ENCODE measurements around the gene ZNHIT3.

Gene ZNHIT3

DNA sequence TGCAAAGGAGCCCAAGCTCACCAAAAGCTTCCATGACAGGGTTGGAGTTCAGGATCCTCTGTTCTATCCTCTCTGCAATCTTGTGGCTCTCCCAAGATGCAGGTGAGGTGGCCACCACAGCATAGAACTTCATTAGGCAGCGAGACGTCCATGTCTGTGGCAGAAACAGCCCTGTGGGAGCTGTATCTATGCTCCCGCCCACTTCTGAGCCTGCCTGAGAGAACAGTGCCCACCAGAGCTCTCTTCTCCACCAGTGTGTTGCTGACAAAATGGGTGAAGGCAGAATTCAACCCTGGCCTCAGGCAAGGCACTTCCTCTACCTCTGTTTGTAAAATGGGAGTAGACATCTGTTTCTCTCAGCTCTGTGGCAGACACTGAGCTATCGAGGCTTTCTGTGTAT, 29.4 kb downstream of the ZNHIT3 start:
- no peak for DNase-seq

DNA sequence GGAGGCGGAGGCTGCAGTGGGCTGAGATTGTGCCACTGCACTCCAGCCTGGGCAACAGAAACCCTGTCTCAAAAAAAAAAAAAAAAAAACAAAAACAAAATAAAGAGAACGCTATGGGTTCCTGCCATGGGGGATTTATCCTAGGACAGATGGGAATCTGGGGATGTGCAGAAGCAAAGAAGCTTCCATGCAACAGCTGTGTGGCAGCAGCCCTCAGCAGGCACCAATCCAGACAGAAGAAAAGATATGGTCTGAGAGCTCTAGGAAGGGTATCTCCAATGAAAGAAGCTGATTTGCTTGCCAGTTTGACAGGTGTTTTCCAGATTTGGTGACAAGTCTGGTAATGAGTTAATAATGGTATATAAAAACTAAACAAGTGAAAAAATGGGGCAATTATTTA, 36.6 kb downstream of the ZNHIT3 start:
- no peak for DNase-seq

DNA sequence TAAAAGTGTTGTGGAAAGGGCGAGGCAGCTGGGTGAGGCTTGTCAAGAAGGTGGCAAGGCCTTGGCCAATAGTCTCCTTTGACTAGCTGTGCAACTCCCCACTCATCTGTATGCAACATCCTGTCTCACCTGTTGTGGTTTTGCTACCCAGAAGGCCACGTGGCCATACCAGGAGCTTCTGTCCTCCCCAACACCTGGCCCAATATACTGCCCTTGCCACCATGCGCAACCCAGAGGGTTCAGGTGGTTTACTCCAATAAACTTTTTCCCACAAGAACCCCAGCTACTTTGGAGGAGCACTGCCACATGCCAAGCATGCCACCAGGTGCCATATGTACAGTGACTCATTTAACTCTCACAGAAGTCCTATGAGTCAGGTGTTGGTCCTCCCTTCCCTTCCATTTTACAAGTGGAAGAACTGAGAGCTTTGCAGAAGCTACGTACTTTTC, 38.0 kb downstream of the ZNHIT3 start:
- DNase-seq: no peak

DNA sequence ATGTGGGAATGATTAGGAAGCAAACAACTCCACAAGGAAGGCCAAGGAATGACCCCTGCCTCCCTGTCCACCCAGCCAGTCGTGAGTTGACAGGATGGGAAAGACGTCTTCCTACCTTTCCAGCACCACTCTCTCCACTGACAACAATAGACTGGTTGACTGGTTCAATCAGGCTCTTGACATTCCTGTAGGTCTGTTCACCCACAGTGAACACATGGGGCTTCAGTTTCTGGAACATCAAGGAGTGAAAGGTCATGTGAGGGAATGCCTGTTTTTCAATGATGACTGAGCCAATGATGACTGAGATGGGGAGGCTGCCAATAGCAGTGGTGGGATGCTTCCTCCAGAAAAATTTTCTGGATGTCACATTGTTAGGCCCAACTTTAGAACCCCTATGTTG, 38.6 kb downstream of the ZNHIT3 start:
- no peak for DNase-seq

DNA sequence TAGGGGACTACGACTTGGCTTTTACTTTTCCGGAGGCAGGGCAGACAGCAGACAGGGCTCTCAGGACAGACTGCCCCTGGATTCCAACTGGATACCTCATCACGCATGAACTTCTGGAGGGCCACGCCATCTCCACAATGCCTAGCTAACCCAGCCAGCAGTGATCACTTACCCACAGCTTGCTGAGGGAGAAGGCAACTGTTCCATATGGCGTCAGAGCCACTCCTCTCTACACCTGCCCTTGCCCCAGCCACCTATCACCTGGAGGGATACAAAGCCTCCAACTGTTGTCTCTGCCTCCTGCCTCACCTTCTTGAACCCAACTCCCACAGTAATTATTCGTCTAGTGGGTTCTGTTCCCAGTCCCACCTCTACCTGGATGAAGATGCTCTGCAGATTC, 39.4 kb downstream of the ZNHIT3 start:
- no peak for DNase-seq

DNA sequence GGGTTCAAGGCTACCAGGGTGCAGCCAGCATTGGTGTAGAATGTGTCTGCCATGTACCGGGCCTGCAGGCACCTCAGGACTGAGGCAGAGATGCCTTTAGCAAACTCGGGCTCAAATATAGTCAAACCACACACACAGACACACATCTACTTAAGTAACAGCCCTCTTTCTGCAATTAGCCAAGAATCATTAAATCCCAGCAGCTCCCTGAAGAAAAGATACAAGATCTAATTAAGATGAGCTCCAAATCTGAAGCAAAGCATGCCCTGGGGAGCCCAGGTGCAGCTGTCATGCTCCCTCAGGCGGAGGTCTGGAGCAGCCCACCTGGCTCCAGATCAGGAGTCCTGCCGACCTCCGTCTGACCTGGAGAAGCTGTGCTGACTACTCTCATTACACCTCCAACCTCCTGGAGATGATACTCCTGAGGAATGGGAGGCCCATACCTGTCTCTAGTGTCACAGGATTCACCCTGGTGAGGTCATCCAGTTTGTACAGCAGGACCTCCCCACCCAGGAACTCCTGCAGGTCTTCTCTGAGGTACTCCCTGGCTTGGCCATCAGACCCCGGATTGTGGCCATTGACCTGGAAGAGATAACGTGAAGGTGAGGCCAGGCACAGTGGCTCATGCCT, 41.3 kb downstream of the ZNHIT3 start:
- no peak for DNase-seq

DNA sequence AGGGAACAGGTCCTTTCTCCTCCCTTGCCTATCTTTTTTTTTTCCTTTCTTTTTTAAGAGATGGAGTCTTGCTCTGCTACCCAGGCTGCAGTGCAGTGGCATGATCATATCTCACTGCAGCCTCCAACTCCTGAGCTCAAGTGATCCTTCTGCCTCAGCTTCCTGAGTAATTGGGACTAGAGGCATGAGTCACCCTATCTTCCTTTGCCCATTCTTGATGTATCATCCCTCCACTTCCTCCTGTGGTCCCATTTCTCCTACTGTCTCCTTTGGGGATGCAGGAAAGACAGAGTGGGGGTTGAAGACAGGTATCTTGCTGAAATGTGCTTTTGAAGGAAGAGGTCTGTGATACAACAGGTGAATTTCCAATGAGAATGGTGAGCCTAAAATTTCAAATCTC, 42.6 kb downstream of the ZNHIT3 start:
- DNase-seq: no peak

DNA sequence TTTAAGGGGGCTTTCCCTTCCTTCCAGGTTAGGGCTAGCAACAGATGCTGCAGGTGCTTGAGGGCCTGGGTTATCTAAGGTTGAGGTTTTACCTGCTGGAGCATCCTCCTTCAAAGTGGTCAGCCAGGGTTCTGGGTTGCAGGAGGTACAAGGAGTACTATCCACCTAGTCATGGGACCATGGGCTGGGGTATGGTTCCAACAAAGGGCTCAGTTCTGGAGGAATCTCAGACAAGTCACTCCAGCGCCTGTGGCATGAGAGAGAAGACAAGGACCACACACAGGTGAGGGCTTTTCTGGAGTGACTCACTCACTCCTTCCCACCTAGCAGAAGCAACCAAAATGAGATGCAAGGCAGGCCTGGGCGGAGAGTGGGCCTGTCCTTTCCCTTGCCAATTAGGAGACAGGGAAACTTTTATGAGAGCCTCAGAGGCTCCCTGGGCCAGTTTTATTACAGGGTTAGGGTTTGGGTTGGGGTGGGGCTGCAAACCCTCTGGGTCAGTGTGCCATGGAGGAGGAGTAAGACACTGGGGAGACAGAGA, 46.0 kb downstream of the ZNHIT3 start:
- DNase-seq: no peak

DNA sequence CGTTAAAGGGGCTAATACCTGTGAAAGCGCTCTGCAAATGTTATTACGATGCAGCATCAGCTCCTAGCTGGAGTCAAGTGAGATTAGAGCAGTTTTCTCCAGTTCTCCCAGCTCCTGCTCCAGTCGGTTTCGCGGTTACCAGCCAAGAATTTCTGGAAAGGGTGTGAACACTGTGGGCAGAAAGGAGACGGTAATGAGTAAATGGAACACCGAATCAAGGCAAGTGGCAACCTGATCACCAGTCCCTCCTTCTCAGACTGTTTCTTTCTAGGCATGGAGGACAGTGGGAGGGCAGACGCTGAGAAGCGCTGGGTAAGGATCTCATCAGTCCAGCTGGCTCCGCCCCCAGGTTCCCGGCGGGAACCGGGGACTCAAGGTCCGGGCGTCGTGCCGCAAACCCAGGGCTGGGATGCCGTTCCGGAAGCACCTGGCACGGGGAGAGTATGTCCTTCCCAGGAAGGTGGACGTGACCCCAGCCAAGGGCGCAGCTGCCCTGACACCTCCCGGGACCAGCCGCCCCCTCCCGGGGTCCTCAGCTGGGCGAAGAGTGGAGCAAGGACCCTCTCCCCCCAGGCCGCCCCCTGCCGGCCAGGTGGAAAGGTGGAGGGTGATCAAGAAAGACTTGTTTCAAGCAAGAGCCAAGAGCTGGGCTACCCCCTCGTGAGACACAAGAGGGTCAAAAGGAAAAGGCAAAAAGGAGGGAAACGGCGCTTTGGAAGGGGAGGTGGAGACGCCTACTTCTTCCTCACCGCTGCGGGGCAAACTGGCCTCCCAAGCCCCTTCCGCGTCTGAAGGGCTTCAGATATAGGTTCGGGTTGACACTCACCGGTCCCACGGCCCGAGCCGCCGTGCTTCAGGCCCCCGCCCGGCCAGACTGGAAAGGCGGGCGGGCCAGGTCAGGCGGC, 47.7 kb downstream of the ZNHIT3 start:
- DNase-seq: peak; percentile 61

DNA sequence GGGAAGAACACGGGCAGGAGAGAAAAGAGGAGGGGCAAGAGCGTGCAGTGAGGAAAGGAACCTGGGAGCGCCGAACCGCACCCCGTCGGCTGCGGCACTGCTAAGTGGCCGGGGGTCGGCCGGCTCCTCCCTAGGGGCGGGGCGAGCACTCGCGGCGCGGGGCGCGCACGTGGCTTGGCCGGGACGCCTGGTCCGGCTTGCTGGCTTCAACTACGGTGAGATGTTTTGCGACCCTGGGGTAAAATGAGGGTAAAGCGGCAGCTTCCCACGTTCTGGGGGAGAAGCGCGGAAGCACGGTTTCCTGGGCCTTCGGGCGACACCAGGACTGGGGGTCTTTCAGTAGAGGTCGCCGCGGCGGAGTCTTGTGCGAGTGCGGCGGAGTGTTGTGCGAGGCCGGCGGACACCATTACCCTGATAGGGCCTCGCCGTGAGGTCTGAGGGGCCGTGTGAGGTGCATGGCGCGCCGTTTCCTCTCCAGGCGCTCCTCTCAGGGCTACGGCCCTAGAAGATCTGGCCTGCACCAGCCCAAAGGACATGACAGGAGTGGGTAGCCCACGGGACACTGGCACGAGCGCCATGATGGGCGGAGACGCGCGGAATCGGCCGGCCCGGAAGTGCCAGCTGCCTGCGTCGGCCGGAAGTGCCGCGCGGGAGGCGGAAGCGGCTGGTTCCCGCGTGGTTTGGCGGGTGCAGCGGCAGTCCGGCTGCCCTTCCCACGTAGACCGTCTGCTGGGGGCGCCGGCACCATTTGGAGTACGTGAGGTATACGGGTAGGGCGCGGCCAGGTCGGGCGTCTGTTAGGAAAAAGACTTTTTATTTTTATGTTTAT, 48.6 kb downstream of the ZNHIT3 start, which contains the start of the genes MYO19 and PIGW:
TSS of gene MYO19 (minus strand) at position 29 of the 829 bp plus-strand sequence. CDS start 2,330 bp downstream, outside the sequence.
TSS of gene PIGW (plus strand) at position 148 of the 829 bp plus-strand sequence. CDS start 2,115 bp downstream, outside the sequence.
- peak; percentile 87 for DNase-seq

DNA sequence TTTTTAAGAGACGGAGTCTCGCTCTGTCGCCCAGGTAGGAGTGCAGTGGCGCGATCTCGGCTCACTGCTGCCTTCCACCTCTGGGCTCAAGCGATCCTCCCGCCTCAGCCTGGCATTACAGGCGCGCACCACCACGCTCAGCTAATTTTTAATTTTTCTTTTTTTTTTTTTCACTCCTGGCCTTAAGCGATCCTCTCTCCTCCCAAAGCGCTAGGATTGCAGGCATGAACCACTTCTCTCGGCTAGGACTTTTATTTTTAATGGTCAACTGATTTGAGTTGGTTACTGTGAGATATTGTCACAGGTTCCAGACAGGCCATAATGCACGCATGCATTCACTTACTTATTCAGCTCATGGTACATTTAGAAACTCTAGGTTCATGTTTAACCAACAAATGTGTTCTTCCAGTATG, 49.2 kb downstream of the ZNHIT3 start:
- no peak for DNase-seq

DNA sequence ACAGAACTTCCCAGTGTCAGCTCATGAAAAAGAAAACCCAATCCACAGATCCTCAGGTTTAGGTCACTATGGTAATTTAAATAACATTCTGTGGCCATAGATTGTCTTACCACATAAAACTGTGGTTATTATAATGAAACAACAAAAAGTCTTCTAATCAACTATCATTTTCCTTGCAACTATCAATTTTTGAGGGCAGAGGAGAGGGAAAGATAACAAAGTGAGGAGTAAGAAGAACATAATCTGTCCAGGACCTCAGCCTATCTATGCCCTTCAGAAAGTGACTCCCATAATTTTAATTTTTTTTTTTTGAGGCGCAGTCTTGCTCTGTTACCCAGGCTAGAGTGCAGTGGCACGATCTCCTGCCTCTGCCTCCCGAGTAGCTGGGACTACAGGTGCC, 54.2 kb downstream of the ZNHIT3 start:
- DNase-seq: no peak

DNA sequence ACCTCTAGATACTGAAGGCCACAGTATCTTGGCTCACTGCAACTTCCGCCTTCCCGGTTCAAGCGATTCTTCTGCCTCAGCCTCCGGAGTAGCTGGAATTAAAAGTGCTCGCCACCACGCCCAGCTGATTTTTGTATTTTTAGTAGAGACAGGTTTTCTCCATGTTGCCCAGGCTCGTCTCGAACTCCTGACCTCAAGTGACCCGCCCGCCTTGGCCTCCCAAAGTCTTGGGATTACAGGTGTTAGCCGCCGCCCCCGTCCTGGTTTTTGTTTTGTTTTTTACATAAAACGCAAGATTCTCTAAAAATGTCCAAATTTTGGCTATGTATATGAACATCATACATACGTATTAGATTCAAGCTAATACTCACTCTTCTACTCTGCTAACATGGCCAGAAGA, 56.3 kb downstream of the ZNHIT3 start:
- DNase-seq: no peak

DNA sequence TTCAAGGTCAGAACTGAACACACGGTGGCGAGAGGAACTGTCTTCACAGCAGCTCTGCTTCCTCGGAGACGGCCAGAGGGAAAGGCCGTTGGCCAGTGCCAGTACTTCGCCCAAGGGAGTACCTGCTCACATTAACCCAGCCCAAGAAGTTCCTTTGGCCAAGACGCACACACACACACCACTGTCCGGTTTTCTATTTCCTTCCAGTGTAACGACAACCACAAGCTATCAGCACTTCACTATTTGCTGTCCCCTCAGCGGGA, 57.5 kb downstream of the ZNHIT3 start:
- peak; percentile 41 for DNase-seq

DNA sequence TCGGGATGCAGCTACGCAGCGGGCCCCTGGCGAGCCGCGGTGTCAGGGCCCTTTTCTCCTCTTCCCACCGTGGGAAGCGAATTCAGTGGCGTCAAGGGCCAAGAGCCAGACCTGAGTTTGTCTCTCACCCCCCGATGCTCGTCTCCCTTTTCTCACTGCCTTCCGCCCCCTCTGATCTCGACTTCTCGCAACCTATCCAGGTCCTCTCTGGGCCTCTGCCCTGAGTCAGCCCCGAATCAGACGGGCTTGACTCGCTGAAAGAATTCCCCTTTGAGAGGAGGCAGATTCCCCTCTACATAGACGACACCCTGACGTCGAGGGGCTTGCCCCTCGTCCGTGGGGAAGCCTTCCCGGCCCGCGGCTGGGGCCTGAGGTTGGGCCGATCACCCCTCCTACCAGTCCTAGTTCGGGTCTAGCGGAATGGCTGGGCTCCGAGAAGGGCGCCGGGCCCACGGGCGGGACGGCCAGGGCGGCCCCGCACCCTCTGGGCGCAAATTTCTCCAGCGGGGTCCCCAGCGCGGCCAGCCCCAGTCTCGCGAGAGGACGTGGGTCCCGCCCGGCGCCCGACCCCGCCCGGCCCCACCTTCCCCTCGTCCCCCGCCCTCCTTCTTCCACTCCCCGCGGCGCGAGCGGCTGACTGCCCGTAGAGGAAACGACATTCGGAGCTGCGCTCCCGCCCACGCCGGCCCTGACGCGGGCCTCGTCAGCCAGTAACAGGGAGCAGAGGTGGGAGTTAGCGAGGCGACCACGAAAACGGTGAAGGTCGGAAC, 58.0 kb downstream of the ZNHIT3 start, which contains the start of gene GGNBP2:
TSS of gene GGNBP2 (plus strand) at position 613 of the 770 bp plus-strand sequence. CDS start 806 bp downstream, outside the sequence.
- DNase-seq: peak; percentile 92

DNA sequence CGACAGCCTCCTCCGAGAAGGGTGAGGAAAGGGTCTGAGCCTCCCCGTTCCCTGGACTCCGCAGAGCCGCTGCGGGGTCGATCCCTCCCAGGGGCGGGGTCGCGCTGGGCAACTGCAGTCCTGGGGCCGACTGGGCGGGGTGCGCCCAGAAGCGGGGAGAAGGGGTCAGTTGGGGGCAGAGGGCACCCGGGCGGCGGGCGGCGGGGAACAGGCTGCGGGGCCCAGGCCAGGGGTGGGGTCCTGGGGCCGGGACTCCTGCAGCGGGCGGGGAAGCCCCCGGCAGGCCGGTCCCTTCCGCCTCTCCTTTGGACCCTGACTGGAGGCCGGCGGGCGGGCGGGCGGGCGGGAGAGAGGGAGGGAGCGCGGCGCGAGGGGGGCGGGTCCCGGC, 58.6 kb downstream of the ZNHIT3 start:
- no peak for DNase-seq

All from CD4-positive, alpha-beta T cell treated with Interleukin-10 for 1 hour (primary cell).